Thoracic aorta (tissue), 2 donors: Measurements from ENCODE around the gene EXOC4. TPM values are rescaled to one million over a fixed set of nuclear protein-coding genes. Genes with fewer than 3 reads are reported as not detected.

Experiments
- ATAC-seq: fragments of 150-250 bp; one replicate; pipeline ENCODE4 v1.8.0; 2017; ENCODE audit warnings: low read depth; ENCODE audit not compliant: insufficient number of reproducible peaks, low FRiP score
- DNase-seq: peaks from one replicate; pipeline ENCODE4 v3.0.0-alpha.2; 2020; ENCODE audit warnings: low spot score
- H3K27ac ChIP-seq, 2 donors: fragments of 200-600 bp; sonication (generic); 1 replicate in 1 of 2; 2 replicates in 1 of 2; pipeline ENCODE4 v1.5.1; 2016; ENCODE audit warnings: mild to moderate bottlenecking in 2 of 2, moderate library complexity in 2 of 2
- H3K27me3 ChIP-seq: fragments of 200-600 bp; sonication (generic); replicated peaks from 2 replicates; pipeline ENCODE4 v1.6.0; 2016; ENCODE audit warnings: mild to moderate bottlenecking; ENCODE audit not compliant: insufficient read depth
- H3K36me3 ChIP-seq: fragments of 200-600 bp; sonication (generic); one replicate; pipeline ENCODE4 v1.5.1; 2016
- H3K4me1 ChIP-seq, 2 donors: fragments of 200-600 bp; sonication (generic); 1 replicate in 1 of 2; 2 replicates in 1 of 2; pipeline versions ENCODE4 v1.5.1 to v1.6.0; 2016; ENCODE audit warnings: low read depth in 2 of 2, mild to moderate bottlenecking in 1 of 2; ENCODE audit not compliant: control insufficient read depth in 1 of 2
- H3K4me3 ChIP-seq: fragments of 200-600 bp; sonication (generic); 2 replicates; pipeline ENCODE4 v1.5.1; 2016; ENCODE audit warnings: mild to moderate bottlenecking
- H3K9me3 ChIP-seq: fragments of 200-600 bp; sonication (generic); 2 replicates; pipeline ENCODE4 v1.5.1; 2016
- total RNA-seq, 2 donors: library from RNA; depleted of rRNA; stranded (reverse); fragments of >200 nt; gene quantifications; one replicate each; pipeline versions ENCODE4 v1.1.0 to v1.2.3, GENCODE V29; 2016
- TF ChIP-seq, protein P1 (sequence below): fragments of 200-600 bp; sonication (generic); IDR thresholded peaks from one replicate; pipeline ENCODE4 v1.5.1; 2019; ENCODE audit warnings: antibody characterized with exemption

Gene EXOC4
- total RNA-seq, 2 donors from 2014 or later: 65.3 to 72.8 TPM

- TF ChIP-seq, protein P1, sequence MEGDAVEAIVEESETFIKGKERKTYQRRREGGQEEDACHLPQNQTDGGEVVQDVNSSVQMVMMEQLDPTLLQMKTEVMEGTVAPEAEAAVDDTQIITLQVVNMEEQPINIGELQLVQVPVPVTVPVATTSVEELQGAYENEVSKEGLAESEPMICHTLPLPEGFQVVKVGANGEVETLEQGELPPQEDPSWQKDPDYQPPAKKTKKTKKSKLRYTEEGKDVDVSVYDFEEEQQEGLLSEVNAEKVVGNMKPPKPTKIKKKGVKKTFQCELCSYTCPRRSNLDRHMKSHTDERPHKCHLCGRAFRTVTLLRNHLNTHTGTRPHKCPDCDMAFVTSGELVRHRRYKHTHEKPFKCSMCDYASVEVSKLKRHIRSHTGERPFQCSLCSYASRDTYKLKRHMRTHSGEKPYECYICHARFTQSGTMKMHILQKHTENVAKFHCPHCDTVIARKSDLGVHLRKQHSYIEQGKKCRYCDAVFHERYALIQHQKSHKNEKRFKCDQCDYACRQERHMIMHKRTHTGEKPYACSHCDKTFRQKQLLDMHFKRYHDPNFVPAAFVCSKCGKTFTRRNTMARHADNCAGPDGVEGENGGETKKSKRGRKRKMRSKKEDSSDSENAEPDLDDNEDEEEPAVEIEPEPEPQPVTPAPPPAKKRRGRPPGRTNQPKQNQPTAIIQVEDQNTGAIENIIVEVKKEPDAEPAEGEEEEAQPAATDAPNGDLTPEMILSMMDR: no peak
- ATAC-seq (no peak), DNase-seq (no peak)
- no peak overlapping the region for H3K4me3 ChIP-seq
- no peak overlapping the region for H3K27ac ChIP-seq
- no peaks in the 10 kb centered on the region for H3K9me3 ChIP-seq
- H3K4me1 ChIP-seq: no peaks in the 10 kb centered on the region
- H3K36me3 ChIP-seq: no peaks in the 10 kb centered on the region
- H3K27me3 ChIP-seq: no peaks in the 10 kb centered on the region
These were observed 598.5 kb downstream of the EXOC4 start for GRCh38 chr7:133851411-133851810.

DNA sequence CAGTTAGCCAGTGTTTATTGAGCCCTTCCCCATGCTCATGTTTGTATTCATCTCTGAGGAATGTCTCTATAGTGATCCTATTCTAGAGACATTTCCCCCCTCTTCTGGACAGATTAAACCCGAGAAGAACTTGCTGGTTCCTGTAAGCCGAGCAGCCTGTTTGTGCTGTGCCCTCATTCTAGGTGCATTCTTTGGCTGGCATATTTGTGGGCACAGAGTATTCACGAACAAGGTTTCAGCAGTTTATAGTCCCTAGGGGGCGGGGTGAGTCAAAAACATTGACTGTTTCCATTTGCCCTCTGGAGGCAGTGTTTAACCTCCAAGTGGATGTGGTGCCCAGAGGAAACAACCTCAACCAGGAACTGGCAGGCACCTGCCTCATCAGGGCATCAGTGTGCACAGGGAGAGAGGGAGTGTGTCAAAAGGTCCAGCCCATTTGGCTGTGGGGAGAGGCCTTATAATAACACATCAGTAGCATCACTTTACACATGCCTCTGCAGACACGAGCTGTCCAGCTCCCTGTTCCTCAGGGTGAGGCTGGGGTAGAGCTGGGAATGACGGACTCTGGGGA, 600.9 kb downstream of the EXOC4 start:
- Histone ChIP-seq H3K4me3 (no peak overlapping the region), H3K27me3 (no peaks in the 10 kb centered on the region), H3K9me3 (no peaks in the 10 kb centered on the region), H3K27ac (no peak overlapping the region), H3K4me1 (no peaks in the 10 kb centered on the region), H3K36me3 (no peaks in the 10 kb centered on the region)
- TF ChIP-seq, protein P1: no peak
- ATAC-seq (no peak), DNase-seq (no peak)

GRCh38 chr7:133854739-133855138, 601.9 kb downstream of the EXOC4 start:
- TF ChIP-seq, protein P1: no peak
- H3K4me1 ChIP-seq: no peaks in the 10 kb centered on the region
- ATAC-seq: no peak
- H3K36me3 ChIP-seq: no peaks in the 10 kb centered on the region
- H3K27ac ChIP-seq: no peak overlapping the region
- no peaks in the 10 kb centered on the region for H3K27me3 ChIP-seq
- no peak overlapping the region for H3K4me3 ChIP-seq
- H3K9me3 ChIP-seq: no peaks in the 10 kb centered on the region
- DNase-seq: no peak

GRCh38 chr7:133857376-133858119, 604.7 kb downstream of the EXOC4 start:
- Histone ChIP-seq H3K4me1 (peaks cover 0 to 4% of the 10 kb centered on the region in 2 donors), H3K36me3 (no peaks in the 10 kb centered on the region), H3K9me3 (no peaks in the 10 kb centered on the region), H3K27ac (no peak overlapping the region), H3K4me3 (no peak overlapping the region), H3K27me3 (no peaks in the 10 kb centered on the region)
- ATAC-seq (no peak), DNase-seq (no peak)
- TF ChIP-seq, protein P1: no peak

DNA sequence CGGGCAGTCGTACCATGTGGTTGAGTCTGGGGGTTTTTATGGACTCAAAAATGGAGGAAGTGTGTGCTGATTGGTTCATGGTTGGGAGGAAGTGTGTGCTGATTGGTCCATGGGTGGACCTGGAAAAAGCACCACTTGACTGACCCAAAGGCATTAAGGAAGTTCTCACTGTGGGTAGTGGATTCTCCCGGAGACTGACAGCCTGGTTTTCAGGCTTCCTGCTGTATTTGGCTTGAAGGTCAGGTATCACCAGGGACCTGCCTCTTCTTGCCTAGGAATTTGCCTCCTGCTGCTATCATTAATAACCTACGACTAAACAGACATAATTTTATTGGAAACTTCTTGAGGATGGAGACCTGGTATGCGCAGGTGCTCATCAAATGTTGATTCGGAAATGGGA, 605.4 kb downstream of the EXOC4 start:
- H3K27ac ChIP-seq: no peak overlapping the region
- H3K27me3 ChIP-seq: no peaks in the 10 kb centered on the region
- no peak overlapping the region for H3K4me3 ChIP-seq
- ATAC-seq (no peak), DNase-seq (no peak)
- H3K36me3 ChIP-seq: no peaks in the 10 kb centered on the region
- H3K4me1 ChIP-seq: peaks cover 0 to 4% of the 10 kb centered on the region in 2 donors
- H3K9me3 ChIP-seq: no peaks in the 10 kb centered on the region
- TF ChIP-seq, protein P1: no peak
